ENCODE data around the gene SRSF5. TPM values are rescaled to one million over a fixed set of nuclear protein-coding genes. Genes with fewer than 3 reads are reported as not detected.
A peak's percentile ranks its signal among the peaks of the same experiment; 100 is the strongest.

Gene SRSF5
- total RNA-seq, 1 donor: 157 TPM

DNA sequence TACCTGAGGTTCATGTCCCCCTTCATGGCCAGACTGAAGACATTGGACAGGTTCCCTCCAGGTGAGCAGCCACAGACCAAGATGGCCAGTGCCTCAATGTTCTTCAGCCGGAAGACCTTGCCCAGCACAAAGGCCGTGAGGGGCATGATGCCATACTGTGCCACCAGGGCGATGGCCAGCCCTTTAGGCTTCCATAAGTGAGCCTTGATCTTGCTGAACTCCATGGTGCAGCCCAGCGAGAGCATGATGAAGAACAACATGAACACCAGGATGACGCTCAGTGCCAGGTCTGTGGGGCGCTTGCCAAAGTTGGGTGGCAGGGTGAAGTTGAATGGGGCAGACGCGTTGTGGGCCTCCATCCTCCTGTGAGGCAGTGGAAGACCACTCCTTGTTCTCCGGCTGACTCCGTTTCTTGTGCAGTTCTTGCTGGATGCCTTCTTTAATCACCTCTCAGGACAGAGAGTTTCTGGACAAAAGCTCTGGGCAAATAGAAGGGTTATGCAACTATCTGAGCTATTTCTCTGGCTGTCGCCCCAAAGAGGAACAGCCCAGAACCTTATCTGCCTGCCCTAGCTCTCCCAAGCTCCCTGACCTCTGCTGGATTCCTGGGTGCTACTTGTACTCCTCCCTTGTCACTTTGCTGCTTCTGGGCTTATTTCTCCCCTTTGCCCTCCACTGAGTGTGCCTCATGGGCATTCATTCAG lies 30.0 kb downstream of the SRSF5 start, which contains the start of gene SLC10A1:
Gene SLC10A1, minus strand, starts transcription at position 445 of the 704 bp plus-strand sequence. Its CDS starts 86 bp downstream, at position 359.
- Histone ChIP-seq H3K27ac (ENCODE audit: low read depth, low read length) (no peak within 1 kb of the TSS), H4K20me1 (ENCODE audit: insufficient read depth, low read length) (no peaks in the 10 kb centered on the region), H3K4me3 (ENCODE audit: insufficient read depth, low read length) (no peak within 1 kb of the TSS), H3K36me3 (ENCODE audit: insufficient read depth, low read length) (no peaks in the 10 kb centered on the region), H3K27me3 (ENCODE audit: insufficient read depth, low read length) (no peaks in the 10 kb centered on the region), H3K79me2 (ENCODE audit: insufficient read depth, low read length) (no peaks in the 10 kb centered on the region), H3K4me1 (ENCODE audit: insufficient read depth, low read length) (no peaks in the 10 kb centered on the region), H2AFZ (ENCODE audit: low read length) (no peak within 1 kb of the TSS), H3K9me3 (ENCODE audit: low read depth, low read length) (no peaks in the 10 kb centered on the region), H3K4me2 (ENCODE audit: insufficient read depth, low read length) (no peak within 1 kb of the TSS)
- DNase-seq (ENCODE audit: insufficient read length, low spot score, missing footprints): peak; percentile 67
- TF ChIP-seq, protein P1, sequence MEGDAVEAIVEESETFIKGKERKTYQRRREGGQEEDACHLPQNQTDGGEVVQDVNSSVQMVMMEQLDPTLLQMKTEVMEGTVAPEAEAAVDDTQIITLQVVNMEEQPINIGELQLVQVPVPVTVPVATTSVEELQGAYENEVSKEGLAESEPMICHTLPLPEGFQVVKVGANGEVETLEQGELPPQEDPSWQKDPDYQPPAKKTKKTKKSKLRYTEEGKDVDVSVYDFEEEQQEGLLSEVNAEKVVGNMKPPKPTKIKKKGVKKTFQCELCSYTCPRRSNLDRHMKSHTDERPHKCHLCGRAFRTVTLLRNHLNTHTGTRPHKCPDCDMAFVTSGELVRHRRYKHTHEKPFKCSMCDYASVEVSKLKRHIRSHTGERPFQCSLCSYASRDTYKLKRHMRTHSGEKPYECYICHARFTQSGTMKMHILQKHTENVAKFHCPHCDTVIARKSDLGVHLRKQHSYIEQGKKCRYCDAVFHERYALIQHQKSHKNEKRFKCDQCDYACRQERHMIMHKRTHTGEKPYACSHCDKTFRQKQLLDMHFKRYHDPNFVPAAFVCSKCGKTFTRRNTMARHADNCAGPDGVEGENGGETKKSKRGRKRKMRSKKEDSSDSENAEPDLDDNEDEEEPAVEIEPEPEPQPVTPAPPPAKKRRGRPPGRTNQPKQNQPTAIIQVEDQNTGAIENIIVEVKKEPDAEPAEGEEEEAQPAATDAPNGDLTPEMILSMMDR (IDR thresholded peaks at IDR 0.05; ENCODE audit: extremely low read depth, low read depth, low read length): no peak

DNA sequence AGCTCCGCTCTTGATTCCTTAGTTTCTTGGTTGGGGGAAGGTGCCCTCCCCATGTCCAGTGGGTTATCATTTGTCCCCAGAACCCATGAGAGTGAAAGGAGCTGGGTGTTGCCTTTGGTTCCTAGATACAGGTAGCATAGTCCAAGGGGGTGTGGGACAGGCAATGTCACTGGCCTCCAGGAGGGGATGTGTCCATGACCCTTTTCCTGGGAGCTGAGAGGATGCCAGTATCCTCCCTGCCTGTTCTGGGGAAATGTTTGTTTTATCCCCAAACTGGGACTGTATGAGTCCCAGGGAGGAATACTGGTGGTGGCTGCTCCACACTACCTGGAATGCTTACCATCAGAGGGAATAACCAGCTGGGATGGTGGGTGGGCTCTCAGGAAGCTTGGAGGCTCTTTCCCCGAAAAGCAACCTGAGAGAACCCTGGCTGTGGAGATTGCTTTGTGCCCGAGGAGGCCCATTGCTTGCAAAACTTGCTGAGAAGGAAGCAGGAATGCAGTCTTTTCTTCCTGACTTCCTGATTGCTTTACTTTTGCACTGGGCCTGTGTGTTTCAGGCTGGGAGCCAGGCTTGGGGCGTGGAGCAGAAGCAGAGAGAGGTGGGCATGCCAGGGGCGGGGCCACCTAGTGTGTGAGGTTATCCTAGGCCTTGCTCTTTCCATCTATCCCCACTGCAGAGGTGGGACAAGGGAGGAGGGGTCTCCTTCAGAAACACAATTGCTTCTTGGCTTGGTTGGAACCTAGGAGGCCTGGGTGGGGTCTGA lies 30.8 kb downstream of the SRSF5 start:
- no peaks in the 10 kb centered on the region for H3K36me3 ChIP-seq (ENCODE audit: insufficient read depth, low read length)
- no peaks in the 10 kb centered on the region for H3K9me3 ChIP-seq (ENCODE audit: low read depth, low read length)
- no peak overlapping the region for H2AFZ ChIP-seq (ENCODE audit: low read length)
- TF ChIP-seq, protein P1 (IDR thresholded peaks at IDR 0.05; ENCODE audit: extremely low read depth, low read depth, low read length): no peak
- DNase-seq (ENCODE audit: insufficient read length, low spot score, missing footprints): no peak
- H4K20me1 ChIP-seq (ENCODE audit: insufficient read depth, low read length): no peaks in the 10 kb centered on the region
- H3K4me2 ChIP-seq (ENCODE audit: insufficient read depth, low read length): no peak overlapping the region
- no peak overlapping the region for H3K4me3 ChIP-seq (ENCODE audit: insufficient read depth, low read length)
- no peak overlapping the region for H3K27ac ChIP-seq (ENCODE audit: low read depth, low read length)
- H3K79me2 ChIP-seq (ENCODE audit: insufficient read depth, low read length): no peaks in the 10 kb centered on the region
- no peaks in the 10 kb centered on the region for H3K27me3 ChIP-seq (ENCODE audit: insufficient read depth, low read length)
- H3K4me1 ChIP-seq (ENCODE audit: insufficient read depth, low read length): no peaks in the 10 kb centered on the region

DNA sequence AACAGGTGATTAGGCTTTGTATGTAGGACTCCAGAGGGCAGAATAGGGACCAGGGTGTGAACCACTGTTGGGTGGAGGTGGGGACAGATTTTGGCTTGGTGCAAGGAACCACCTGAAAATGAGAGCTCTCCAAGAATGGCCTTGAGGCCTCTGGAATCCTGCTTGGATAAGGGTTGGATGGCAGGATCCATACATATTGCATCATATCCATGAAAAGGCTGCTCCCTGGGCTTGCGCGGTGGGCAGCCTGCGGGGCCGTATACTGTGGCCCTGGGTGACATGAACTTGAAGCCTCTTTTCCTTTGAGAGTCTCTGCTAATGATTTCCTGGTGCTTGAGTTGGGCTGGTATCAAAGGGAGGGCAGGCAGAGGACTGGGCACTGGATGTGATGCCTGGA lies 31.4 kb downstream of the SRSF5 start:
- Histone ChIP-seq H3K4me1 (ENCODE audit: insufficient read depth, low read length) (no peaks in the 10 kb centered on the region), H3K4me2 (ENCODE audit: insufficient read depth, low read length) (no peak overlapping the region), H3K9me3 (ENCODE audit: low read depth, low read length) (no peaks in the 10 kb centered on the region), H3K27ac (ENCODE audit: low read depth, low read length) (no peak overlapping the region), H2AFZ (ENCODE audit: low read length) (no peak overlapping the region), H4K20me1 (ENCODE audit: insufficient read depth, low read length) (no peaks in the 10 kb centered on the region), H3K4me3 (ENCODE audit: insufficient read depth, low read length) (no peak overlapping the region), H3K36me3 (ENCODE audit: insufficient read depth, low read length) (no peaks in the 10 kb centered on the region), H3K79me2 (ENCODE audit: insufficient read depth, low read length) (no peaks in the 10 kb centered on the region), H3K27me3 (ENCODE audit: insufficient read depth, low read length) (no peaks in the 10 kb centered on the region)
- DNase-seq (ENCODE audit: insufficient read length, low spot score, missing footprints): no peak
- TF ChIP-seq, protein P1 (IDR thresholded peaks at IDR 0.05; ENCODE audit: extremely low read depth, low read depth, low read length): no peak

DNA sequence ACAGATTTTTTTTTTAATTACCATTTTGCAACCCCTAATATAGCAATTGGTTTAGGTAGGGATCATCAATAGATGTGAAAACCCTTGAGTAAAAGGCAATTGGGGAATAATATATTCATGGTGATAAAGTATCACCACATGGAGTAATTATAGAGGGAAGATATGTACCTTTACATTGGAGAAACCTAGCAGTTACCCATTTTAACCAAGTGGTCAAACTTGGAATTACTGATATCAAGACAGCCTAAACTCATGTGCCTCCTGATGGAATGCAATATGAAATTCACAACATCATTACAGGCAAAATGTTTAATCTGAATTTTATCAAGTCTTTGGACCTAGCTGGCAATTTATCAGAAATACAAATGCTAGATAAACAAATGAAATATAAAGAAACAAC lies 36.8 kb downstream of the SRSF5 start:
- Histone ChIP-seq H3K4me3 (ENCODE audit: insufficient read depth, low read length) (no peak overlapping the region), H3K27me3 (ENCODE audit: insufficient read depth, low read length) (no peaks in the 10 kb centered on the region), H3K36me3 (ENCODE audit: insufficient read depth, low read length) (no peaks in the 10 kb centered on the region), H3K27ac (ENCODE audit: low read depth, low read length) (no peak overlapping the region), H2AFZ (ENCODE audit: low read length) (no peak overlapping the region), H4K20me1 (ENCODE audit: insufficient read depth, low read length) (no peaks in the 10 kb centered on the region), H3K79me2 (ENCODE audit: insufficient read depth, low read length) (no peaks in the 10 kb centered on the region), H3K4me1 (ENCODE audit: insufficient read depth, low read length) (no peaks in the 10 kb centered on the region), H3K9me3 (ENCODE audit: low read depth, low read length) (no peaks in the 10 kb centered on the region), H3K4me2 (ENCODE audit: insufficient read depth, low read length) (no peak overlapping the region)
- TF ChIP-seq, protein P1 (IDR thresholded peaks at IDR 0.05; ENCODE audit: extremely low read depth, low read depth, low read length): no peak
- DNase-seq (ENCODE audit: insufficient read length, low spot score, missing footprints): no peak

Measured in osteoblast (primary cell).